Measurements from ENCODE around the gene NPTX1. TPM values are rescaled to one million over a fixed set of nuclear protein-coding genes. Genes with fewer than 3 reads are reported as not detected.

Gene NPTX1
- total and polyA plus RNA-seq, 2 experiments from 2014 or later: 3.4 to 20.5 TPM

DNA sequence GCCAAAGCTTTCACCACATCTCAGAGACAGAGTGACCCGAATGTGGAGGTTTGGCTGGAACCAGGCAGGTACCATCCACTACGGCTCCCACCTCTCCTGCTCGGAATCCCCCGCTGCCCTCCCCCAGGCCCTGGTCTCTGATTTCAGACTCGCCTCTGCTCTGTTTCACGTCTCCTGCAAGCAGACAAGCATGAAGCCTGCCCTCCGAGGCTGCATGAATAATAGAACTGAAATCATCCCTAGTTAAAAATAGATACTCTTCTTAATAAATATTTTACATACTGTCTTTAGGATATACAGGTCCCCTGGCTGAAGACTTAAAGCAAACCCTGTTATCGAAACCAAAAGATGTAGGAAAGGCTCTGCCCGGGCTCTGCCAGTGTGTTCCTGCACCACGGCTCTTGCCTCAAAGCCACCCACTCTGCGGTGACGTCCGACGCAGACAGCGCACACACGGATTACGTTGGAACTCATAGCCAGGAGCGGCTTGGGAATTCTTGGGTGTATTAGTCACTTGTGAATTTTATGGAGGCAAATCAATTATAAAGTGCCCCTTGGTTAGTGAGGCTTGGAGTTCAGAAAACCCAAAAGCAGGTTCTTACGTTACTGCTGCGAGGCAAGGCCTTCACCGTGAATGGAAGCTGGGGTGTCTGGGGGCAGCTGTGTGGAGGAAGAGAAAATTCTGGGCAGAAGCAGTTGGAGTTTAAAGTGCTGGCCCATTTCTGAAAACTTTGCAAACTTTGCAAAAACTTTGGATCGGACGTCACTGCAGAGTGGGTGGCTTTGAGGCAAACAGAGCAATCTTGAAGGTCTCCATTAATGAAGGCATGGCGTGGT lies 25.6 kb upstream of the NPTX1 start (continued):
- TF ChIP-seq REST (IDR thresholded peaks at IDR 0.05; ENCODE audit: unreplicated experiment): no peak
- TF ChIP-seq ETS1 (IDR thresholded peaks at IDR 0.05): no peak
- no peak for TF ChIP-seq NANOG (IDR thresholded peaks at IDR 0.05; ENCODE audit: borderline replicate concordance)
- TF ChIP-seq EZH2 (IDR thresholded peaks at IDR 0.05; ENCODE audit: low read depth, unreplicated experiment): no peak
- TF ChIP-seq ZNF331 (CRISPR knock-in tag; IDR thresholded peaks at IDR 0.05; ENCODE audit: low read depth): no peak
- no peak for TF ChIP-seq JUNB (IDR thresholded peaks at IDR 0.05; ENCODE audit: unreplicated experiment)
- TF ChIP-seq POLR2AphosphoS5 (IDR thresholded peaks at IDR 0.05; ENCODE audit: low read depth): no peak
- no peak for TF ChIP-seq ZNF114 (CRISPR knock-in tag; IDR thresholded peaks at IDR 0.05)
- TF ChIP-seq EZH2phosphoT487 (IDR thresholded peaks at IDR 0.05; ENCODE audit: unreplicated experiment): no peak

DNA sequence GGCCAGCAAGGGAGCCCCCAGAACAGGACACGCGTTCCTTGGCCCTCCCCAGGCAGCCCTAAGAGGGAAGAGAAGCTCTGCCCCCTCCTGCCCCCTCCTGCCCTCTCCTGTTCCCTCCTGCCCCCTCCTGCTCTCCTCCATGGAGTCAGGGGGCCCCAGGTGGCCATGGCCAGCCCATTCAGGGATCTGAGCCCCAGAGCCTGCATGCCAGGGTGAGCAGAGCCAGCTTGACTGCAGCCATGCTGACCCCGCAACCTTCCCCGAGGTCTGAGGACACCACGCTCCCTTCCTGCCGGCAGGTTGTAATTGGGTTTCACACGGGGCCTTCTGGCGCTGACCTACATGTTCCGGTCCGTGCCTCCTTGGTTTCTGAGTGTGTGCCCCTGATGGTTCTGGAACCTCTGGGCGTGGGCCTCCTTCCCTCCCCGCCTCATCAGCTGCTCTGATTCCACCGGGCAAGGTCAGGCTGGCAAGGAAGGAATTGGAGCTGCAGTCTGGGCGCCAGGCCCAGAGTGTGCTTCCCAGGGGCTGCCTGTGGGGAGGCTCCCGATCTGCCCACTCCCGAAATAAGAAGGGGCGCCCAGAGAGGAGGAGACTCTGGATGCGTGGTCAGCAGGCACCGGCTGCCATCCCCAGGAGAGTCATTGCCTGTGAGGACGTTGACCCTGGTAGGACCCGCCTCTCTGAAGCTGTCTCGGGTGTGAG lies 23.7 kb upstream of the NPTX1 start:
- peak; percentile 13 for ATAC-seq
- no peaks in the 10 kb centered on the region for H3K79me2 ChIP-seq (replicated peaks; ENCODE audit: insufficient read depth)
- no peak overlapping the region for H2AFZ ChIP-seq
- H3K27me3 ChIP-seq (ENCODE audit: insufficient read depth): no peaks in the 10 kb centered on the region
- H3K27ac ChIP-seq (ENCODE audit: low read depth): no peak overlapping the region
- no peaks in the 10 kb centered on the region for H3K9me2 ChIP-seq (ENCODE audit: insufficient read depth)
- Mint-ChIP-seq H3K36me3 (ENCODE audit: low read depth) (peaks cover 3% of the 10 kb centered on the region; the same call in 1 of the 3 replicates), H3K9me3 (no peaks in the 10 kb centered on the region), H3K4me1 (peaks cover 5% of the 10 kb centered on the region), H3K27ac (no peak overlapping the region), H3K27me3 (ENCODE audit: insufficient read depth, low read depth, poor library complexity) (peaks cover 19% of the 10 kb centered on the region), H3K4me3 (no peak overlapping the region)
- H3K4me2 ChIP-seq: no peak overlapping the region
- H3K36me3 ChIP-seq (ENCODE audit: insufficient read depth): no peaks in the 10 kb centered on the region
- H4K20me1 ChIP-seq (replicated peaks; ENCODE audit: insufficient read depth): no peaks in the 10 kb centered on the region
- H3F3A ChIP-seq (replicated peaks; ENCODE audit: low read depth): no peaks in the 10 kb centered on the region
- DNase-seq (ENCODE audit: low spot score): no peak
- H3K4me1 ChIP-seq (ENCODE audit: insufficient read depth): no peaks in the 10 kb centered on the region
- no peak overlapping the region for H3K4me3 ChIP-seq
- TF ChIP-seq ETS1 (IDR thresholded peaks at IDR 0.05): no peak
- no peak for TF ChIP-seq ZNF114 (CRISPR knock-in tag; IDR thresholded peaks at IDR 0.05)
- no peak for TF ChIP-seq NANOG (IDR thresholded peaks at IDR 0.05; ENCODE audit: borderline replicate concordance)
- TF ChIP-seq CTCF (conservative IDR thresholded peaks at IDR 0.05; ENCODE audit: low read depth in 2 of 2): no peak
